ELR (cell line): Measurements from ENCODE around the gene ASTN2.
"Not testable (repeated sequence)": the region's sequence is repeated elsewhere in the genome, so short reads cannot be mapped to it uniquely, and the experiment has no call there.

Experiments
- DNase-seq: peaks from one replicate; pipeline ENCODE4 v3.0.0-alpha.2; 2015; ENCODE audit warnings: low read depth

Gene ASTN2

GRCh38 chr9:116694785-116695291 is 720.0 kb downstream of the ASTN2 start:
- DNase-seq = no peak

- DNase-seq = peak; percentile 47
Observed at GRCh38 chr9:116693233-116693731, 721.6 kb downstream of the ASTN2 start.

- no peak for DNase-seq
Observed at GRCh38 chr9:116692616-116693015, 722.2 kb downstream of the ASTN2 start.

GRCh38 chr9:116691607-116692006 is 723.2 kb downstream of the ASTN2 start:
- no peak for DNase-seq

GRCh38 chr9:116690805-116691204 is 724.1 kb downstream of the ASTN2 start:
- DNase-seq = not testable (repeated sequence)

- no peak for DNase-seq
Observed at GRCh38 chr9:116689486-116690032, 725.3 kb downstream of the ASTN2 start.

GRCh38 chr9:116688806-116689485 is 725.9 kb downstream of the ASTN2 start:
- DNase-seq = no peak

- peak; percentile 28 for DNase-seq
Observed at GRCh38 chr9:116687754-116688135, 727.1 kb downstream of the ASTN2 start.

GRCh38 chr9:116687074-116687753 is 727.6 kb downstream of the ASTN2 start, which contains the start of gene TRIM32:
Gene TRIM32, plus strand, starts transcription at chr9:116687305. Its CDS starts 10,438 bp downstream, at chr9:116697743.
- peak; percentile 89 for DNase-seq

GRCh38 chr9:116686693-116687073 is 728.2 kb downstream of the ASTN2 start:
- DNase-seq = peak; percentile 45

GRCh38 chr9:116686135-116686534 is 728.7 kb downstream of the ASTN2 start:
- DNase-seq = peak; percentile 46

GRCh38 chr9:116685166-116685565 is 729.7 kb downstream of the ASTN2 start:
- peak; percentile 24 for DNase-seq

GRCh38 chr9:116683535-116683934 is 731.3 kb downstream of the ASTN2 start:
- no peak for DNase-seq

GRCh38 chr9:116674210-116674980 is 740.5 kb downstream of the ASTN2 start:
- peak; percentile 35 for DNase-seq

- DNase-seq = no peak
Observed at GRCh38 chr9:116673375-116673774, 741.5 kb downstream of the ASTN2 start.

GRCh38 chr9:116671605-116672004 is 743.3 kb downstream of the ASTN2 start:
- no peak for DNase-seq

GRCh38 chr9:116668970-116669695 is 745.7 kb downstream of the ASTN2 start:
- no peak for DNase-seq

- no peak for DNase-seq
Observed at GRCh38 chr9:116663581-116663980, 751.3 kb downstream of the ASTN2 start.

GRCh38 chr9:116662646-116663310 is 752.1 kb downstream of the ASTN2 start:
- DNase-seq = no peak

GRCh38 chr9:116661037-116661954 is 753.6 kb downstream of the ASTN2 start:
- DNase-seq = peak; percentile 82
